ENCODE data around the gene ACSF3. TPM values are rescaled to one million over a fixed set of nuclear protein-coding genes. Genes with fewer than 3 reads are reported as not detected.
A peak's percentile ranks its signal among the peaks of the same experiment; 100 is the strongest.

Gene ACSF3
- total RNA-seq, 1 donor from 2014 or later = 31.7 TPM

- no peaks in the 10 kb centered on the region for H3K9me3 ChIP-seq
- H3K36me3 ChIP-seq = no peaks in the 10 kb centered on the region
- no peak for DNase-seq
- H3K27me3 ChIP-seq (ENCODE audit: low read depth) = peaks cover 8% of the 10 kb centered on the region
- no peak overlapping the region for H3K4me3 ChIP-seq
- H3K27ac ChIP-seq = no peak overlapping the region
- no peaks in the 10 kb centered on the region for H3K4me1 ChIP-seq
- TF ChIP-seq CTCF (IDR thresholded peaks at IDR 0.05) = no peak
- intact Hi-C loops (cut with DNase I) = no loop called here
- no peak for ATAC-seq
These were observed 16.6 kb upstream of the ACSF3 start for GRCh38 chr16:89077076-89077475.

GRCh38 chr16:89078172-89078571, 15.5 kb upstream of the ACSF3 start:
- Histone ChIP-seq H3K4me1 (no peaks in the 10 kb centered on the region), H3K27ac (no peak overlapping the region), H3K9me3 (no peaks in the 10 kb centered on the region), H3K27me3 (ENCODE audit: low read depth) (no peaks in the 10 kb centered on the region), H3K36me3 (no peaks in the 10 kb centered on the region), H3K4me3 (no peak overlapping the region)
- ATAC-seq (no peak), DNase-seq (no peak)
- intact Hi-C loops (cut with DNase I) = no loop called here
- no peak for TF ChIP-seq CTCF (IDR thresholded peaks at IDR 0.05)

GRCh38 chr16:89079434-89079980, 14.1 kb upstream of the ACSF3 start:
- Histone ChIP-seq H3K36me3 (no peaks in the 10 kb centered on the region), H3K27me3 (ENCODE audit: low read depth) (no peaks in the 10 kb centered on the region), H3K9me3 (no peaks in the 10 kb centered on the region), H3K4me3 (no peak overlapping the region), H3K27ac (no peak overlapping the region), H3K4me1 (no peaks in the 10 kb centered on the region)
- intact Hi-C loops (cut with DNase I) = no loop called here
- ATAC-seq (no peak), DNase-seq (no peak)
- no peak for TF ChIP-seq CTCF (IDR thresholded peaks at IDR 0.05)

- TF ChIP-seq CTCF (IDR thresholded peaks at IDR 0.05) = no peak
- Histone ChIP-seq H3K27me3 (ENCODE audit: low read depth) (peaks cover 5% of the 10 kb centered on the region), H3K27ac (no peak overlapping the region), H3K4me1 (no peaks in the 10 kb centered on the region), H3K9me3 (no peaks in the 10 kb centered on the region), H3K36me3 (no peaks in the 10 kb centered on the region), H3K4me3 (no peak overlapping the region)
- ATAC-seq (peak in 1 of 2 donors; percentile 25), DNase-seq (no peak)
- intact Hi-C loops (cut with DNase I) = no loop called here
These were observed 13.3 kb upstream of the ACSF3 start for GRCh38 chr16:89080196-89080853.

- intact Hi-C loops (cut with DNase I) = no loop called here
- DNase-seq (no peak), ATAC-seq (peak in 1 of 2 donors; percentile 24)
- Histone ChIP-seq H3K36me3 (no peaks in the 10 kb centered on the region), H3K27ac (no peak overlapping the region), H3K4me3 (no peak overlapping the region), H3K27me3 (ENCODE audit: low read depth) (peaks cover 10% of the 10 kb centered on the region), H3K9me3 (no peaks in the 10 kb centered on the region), H3K4me1 (no peaks in the 10 kb centered on the region)
- no peak for TF ChIP-seq CTCF (IDR thresholded peaks at IDR 0.05)
These were observed 12.1 kb upstream of the ACSF3 start for GRCh38 chr16:89081556-89081955.
